ENCODE measurements around the gene MLPH.

The MLPH gene

GRCh38 chr2:237479747-237480146 is 7.3 kb upstream of the MLPH start:
- DNase-seq: no peak

DNA sequence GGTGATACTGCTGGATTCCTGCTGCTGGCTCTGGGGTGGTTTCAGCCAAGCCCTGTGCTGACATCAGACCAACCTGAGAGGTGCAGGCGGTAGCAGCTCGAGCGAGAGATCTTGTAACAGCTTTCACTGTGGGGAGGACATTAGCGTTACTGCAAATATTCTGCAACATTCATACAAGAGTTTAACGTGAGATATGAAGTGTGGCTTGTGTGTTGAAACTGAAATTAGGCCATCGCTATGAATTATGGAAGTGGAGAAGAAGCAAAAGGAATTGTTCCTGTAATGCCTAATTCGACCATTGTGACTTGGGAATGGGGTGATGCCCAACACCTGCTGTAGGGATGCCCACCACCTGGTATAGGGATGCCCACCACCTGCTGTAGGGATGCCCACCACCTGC is 6.5 kb upstream of the MLPH start:
- no peak for DNase-seq

DNA sequence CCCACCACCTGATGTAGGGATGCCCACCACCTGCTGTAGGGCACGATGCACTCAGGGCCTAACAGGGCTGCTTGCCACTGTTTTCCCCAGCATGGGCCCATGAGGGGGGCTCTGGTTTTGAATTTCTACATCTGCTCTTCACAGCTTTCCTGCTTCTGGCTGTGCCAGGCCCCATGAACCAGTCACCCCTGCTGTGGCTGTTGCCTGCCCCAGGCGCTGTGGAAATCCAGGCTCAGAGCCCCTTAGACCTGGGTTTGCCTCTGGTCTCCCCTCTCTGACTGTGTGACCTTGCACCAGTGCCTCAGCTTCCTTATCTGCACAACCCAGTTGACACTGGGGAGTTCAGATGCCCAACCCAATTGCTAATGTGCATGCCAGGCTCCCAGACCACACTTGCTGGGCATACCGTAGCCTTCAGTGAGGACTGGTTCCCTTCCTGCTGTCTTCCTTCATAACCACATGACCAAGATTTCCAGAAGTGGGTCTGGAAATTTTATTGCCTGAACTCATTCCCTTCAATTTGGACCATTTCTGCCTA is 6.0 kb upstream of the MLPH start:
- DNase-seq: no peak

DNA sequence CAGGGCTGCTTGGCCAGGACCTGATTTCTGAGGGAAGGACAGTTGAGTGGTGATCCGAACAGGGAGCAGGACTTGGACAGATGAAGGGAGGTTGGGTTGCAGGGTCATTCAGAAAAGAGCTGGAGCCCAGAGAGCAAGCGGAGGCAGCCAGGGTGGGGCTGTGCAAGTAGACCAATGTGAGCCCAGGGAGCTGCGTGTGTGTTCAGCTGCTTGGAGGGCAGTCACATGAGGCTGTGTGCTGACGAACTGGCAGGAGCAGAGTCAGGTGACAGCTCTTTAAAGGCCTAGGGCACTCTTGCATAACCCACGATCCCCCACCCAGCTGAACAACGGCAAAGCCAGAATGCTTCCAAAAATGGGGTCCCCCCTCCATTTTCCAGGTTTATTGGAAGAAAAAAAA is 4.6 kb upstream of the MLPH start:
- no peak for DNase-seq

DNA sequence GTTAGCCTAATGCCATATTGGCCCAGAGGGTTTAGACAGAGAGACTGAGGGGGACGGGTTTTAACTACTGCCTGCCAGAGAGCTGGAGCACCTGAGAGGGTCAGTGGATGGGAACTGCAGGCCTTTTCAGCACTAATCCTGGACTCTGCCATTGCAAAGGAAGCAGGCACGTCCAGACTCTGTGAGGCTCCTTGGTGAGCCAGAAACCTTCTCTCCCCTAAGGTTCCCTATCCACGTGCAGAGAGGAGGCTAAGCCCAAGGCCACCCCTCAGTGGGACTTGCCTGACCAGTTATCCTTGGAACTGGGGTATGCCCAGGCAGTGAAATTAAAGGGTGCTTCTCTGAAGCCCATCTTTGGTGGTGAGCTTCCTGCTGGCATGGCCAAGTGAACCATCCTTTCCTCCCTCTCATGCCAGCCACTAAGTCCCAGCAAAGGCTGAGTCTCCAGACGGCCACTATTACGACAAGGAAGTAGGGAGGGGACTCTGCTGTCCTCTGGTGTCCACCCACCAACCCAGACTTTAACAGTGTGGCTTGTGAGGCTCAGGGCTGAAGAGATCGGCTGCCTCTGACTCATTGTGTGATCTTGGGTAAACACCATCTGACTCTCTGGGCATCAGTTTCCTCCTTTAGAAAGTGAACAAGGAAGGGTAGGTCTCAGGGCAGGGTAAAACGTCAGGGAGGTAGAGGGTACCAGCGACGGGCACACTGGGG is 3.9 kb upstream of the MLPH start:
- DNase-seq: no peak

DNA sequence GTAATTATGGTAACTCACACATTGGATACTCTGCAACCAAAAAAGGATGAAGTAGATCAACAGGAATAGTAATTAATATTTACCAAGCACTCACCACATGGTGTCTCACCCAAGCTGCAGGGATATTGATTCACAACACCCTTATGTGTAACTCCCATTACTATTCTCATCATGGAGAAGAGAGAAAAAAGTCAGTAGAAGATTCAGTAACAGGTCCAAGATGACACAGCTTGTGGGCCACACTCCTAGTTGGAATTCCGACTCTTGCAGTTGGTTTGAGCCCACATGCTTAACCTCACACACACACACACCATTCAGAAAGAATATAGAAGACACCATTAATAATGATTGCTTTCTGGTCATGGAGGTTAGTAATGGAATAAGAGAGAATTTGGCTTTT is 1.7 kb upstream of the MLPH start:
- no peak for DNase-seq

- no peak for DNase-seq
Measured at GRCh38 chr2:237485844-237486243, 1.2 kb upstream of the MLPH start.

DNA sequence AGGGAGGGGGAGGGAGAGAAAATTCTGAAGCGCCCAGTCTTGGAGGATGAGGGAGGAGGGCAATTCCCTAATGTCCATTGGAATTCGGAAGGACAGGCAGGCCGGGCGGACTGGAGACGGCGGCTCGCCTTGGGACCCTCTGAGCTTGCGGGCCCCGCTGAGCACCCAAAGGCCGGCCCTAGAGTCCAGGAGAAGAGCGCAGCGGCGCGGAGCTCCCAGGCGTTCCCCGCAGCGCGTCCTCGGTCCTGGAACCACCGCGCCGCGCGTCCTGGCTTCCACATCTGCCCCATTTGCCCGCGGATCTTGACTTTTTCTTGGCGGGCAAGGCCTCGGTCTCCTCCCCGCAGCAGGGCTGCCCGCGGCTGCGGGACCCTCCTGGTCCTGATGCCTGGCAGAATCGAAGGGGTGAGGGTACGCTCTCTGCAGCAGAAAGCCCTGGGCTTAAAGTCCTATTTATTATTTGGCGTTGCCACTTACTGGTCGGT is 675 bp upstream of the MLPH start:
- DNase-seq: no peak

DNA sequence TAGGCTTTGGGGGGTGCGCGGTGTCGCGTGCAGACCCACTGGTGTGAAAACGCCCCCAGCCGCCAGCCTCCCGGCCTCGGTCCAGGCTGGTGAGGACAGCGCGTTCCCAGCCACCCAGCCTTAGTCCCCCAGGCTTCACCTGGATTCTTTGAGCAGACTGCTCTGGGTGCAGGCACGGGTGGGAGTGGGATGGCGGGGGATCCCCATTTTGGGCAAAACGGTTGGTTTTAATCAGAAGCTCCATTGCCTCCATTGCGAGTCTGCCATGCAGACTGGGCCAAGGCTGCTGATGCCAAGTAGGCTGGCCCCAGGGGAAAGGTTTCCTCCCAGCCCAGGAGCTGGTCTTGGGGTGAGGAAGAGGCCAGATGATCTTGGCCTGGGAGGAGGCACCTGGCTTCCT is 445 bp downstream of the MLPH start:
- no peak for DNase-seq

DNA sequence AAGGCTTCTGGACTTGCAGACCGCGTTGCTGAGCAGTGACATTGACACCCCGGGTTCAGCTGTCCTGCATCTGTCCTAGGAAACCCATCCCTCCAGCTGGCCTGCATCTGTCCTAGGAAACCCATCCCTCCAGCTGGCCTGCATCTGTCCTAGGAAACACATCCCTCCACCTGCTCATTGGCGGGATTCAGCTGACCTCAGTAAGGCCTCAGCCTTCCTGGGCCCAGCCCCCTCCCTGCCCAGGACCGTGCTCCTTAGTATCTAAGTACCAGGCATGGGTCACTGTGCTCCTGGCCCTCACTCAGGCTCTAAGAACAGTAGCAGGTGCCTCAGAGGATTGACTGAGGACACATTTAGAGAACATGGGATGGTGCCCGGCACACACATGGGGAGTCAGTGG is 1.2 kb downstream of the MLPH start:
- DNase-seq: no peak

- no peak for DNase-seq
Measured at GRCh38 chr2:237488901-237489860, 2.1 kb downstream of the MLPH start.

DNA sequence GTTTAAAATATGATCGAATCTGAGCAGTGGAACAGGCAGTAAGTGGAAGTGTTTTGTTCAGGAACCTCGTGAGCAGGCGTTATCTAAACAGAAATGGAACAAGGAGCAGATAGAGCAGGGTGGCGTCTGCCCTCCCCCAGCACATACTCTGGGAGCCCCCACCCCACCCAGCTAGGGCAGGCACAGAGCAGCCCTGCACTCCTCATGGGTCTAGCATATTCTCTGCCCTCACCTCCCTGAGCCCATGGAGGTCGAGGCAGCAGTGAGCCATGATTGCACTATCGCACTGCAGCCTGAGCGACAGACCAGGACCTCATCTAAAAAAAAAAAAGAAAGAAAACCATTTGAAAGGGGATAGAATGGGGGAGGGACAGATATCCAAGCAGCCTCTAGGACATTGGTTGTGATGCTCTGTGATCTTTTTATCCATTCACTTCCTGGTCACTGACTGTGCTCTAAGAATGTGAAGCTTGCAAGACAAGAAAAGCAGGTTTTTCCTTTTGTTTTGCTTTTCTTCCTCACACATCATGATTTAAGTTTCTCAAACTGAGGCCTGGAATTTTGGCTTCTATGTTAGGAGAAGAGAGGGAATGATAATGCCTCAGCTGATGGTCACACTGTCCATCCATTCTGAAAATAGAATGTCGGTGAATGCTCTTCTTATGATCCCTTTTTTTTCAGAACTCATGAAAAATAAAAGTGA is 3.1 kb downstream of the MLPH start:
- DNase-seq: no peak

GRCh38 chr2:237490795-237491194 is 3.7 kb downstream of the MLPH start:
- no peak for DNase-seq

DNA sequence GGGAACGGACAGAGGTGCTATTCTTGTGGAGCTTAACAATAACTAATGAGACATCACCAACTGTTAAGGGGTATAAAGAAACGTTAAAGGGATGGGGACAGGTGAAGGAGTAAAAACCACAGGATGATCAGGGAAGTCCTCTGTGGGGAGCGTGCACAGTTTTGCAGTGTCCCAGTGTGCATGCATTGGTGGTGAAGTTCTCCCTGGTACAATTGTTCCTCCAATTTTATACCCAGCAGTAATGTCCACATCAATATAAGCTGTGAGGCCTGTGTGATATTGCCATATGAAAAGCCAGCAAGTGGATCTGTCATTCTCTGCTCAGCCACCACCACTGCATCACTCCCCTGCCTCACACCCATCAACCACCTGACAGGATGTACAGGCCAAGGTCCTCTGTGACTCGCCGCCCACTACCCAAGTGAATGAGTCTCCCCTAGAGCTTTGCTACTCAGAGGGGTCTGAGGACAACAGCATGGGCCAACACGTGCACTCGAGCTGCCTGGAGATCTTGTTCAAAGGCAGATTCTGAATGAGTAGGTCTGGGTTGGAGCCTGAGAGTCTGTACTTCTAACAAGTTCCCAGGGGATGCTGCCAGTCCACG is 4.6 kb downstream of the MLPH start:
- DNase-seq: no peak

- no peak for DNase-seq
Measured at GRCh38 chr2:237492137-237492890, 5.3 kb downstream of the MLPH start.

GRCh38 chr2:237494066-237494465 is 7.0 kb downstream of the MLPH start:
- no peak for DNase-seq

- DNase-seq: no peak
Measured at GRCh38 chr2:237495521-237496117, 8.6 kb downstream of the MLPH start.

DNA sequence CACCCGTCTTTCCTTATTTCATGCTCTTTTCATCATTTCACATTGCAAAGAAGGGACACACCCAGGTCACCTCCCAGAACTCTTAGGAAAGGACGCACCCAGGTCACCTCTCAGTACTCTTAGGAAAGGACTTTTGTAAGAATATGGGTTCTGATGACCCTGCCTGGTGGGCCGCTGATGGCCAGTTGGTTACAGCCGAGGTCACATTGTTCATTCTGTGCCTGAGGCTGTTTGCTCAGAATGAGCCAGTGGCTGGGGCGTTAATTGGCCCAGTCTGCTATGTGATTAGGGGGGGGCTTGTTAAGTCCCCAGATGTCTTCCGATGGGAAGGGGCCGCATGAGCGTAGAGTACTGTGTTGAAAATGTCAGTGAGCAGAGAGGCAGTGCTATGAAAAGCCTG is 9.4 kb downstream of the MLPH start:
- no peak for DNase-seq

DNA sequence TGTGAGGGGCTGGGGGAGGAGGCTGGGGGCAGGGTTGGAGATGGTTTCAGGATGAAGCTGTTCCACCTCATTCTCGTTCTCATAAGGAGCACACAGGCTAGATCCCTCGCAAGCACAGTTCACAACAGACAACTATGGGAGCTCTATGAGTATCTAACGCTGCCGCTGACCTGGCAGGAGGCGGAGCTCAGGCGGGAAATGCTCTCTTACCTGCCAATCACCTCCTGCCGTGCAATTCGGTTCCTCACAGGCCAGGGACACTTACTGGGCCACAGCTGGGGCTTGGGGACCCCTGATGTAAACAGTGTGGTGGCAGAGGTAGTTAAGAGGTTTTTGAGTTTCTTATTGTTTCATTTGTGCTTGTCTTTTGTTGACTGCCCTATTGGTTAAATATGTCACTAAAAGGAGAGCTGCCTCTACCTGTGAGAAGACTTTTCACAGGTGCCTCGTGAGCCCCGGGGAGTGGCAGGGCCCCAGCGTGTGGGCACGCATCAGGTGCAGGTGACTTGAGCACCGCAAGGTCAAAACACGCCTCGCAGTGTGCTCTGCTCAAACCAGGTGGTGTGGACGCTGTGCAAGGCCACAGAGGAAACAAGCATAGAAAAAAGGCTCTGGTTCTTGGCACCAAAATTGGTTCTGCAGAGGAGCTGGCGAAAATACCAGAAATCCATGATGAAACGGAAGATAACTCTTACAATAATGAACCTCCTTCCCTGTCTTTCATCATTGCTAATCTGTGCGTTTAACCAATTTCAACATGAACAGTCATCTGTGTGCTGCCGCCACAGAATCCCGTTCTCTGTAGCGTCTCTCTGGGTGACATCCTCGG is 10.2 kb downstream of the MLPH start:
- DNase-seq: no peak

DNA sequence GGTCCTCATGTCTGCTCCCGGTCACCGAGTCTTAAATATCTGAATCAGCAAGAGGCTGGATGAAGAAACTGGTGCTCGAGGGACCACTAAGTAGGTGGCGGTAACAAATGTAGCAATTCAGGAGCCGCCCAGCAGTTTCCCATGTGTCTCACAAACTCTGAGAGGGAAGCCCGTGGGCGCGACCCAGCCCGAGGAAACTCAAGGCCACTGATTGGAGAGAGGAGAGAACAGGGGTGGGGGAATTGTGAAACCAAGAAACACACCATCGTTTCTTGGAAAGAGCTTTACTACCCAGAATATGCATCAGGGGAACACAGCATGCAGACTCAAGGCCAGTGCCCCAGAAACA is 10.8 kb downstream of the MLPH start:
- no peak for DNase-seq

DNA sequence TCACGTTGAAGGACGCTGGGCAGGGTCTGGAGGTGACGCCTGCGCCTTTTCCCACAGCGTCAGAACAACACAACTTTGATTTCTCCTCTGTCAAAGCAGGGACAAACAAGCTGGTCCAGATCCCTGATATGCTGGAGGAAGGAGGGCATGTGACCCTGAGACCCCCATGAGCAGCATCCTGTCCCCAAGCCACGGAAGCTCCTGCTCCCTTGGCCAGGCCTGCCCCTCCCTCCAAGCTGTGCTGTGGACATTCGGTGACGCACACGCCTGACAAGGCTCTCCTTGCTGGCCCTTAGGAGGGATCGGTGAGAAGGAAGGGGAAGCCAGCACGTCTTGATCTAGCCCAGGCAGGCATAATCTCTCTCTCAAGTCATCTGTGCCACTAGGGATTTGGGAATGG is 11.3 kb downstream of the MLPH start:
- no peak for DNase-seq
